ENCODE results near the gene POU6F2.
A peak's percentile ranks its signal among the peaks of the same experiment; 100 is the strongest.

The POU6F2 gene

DNA sequence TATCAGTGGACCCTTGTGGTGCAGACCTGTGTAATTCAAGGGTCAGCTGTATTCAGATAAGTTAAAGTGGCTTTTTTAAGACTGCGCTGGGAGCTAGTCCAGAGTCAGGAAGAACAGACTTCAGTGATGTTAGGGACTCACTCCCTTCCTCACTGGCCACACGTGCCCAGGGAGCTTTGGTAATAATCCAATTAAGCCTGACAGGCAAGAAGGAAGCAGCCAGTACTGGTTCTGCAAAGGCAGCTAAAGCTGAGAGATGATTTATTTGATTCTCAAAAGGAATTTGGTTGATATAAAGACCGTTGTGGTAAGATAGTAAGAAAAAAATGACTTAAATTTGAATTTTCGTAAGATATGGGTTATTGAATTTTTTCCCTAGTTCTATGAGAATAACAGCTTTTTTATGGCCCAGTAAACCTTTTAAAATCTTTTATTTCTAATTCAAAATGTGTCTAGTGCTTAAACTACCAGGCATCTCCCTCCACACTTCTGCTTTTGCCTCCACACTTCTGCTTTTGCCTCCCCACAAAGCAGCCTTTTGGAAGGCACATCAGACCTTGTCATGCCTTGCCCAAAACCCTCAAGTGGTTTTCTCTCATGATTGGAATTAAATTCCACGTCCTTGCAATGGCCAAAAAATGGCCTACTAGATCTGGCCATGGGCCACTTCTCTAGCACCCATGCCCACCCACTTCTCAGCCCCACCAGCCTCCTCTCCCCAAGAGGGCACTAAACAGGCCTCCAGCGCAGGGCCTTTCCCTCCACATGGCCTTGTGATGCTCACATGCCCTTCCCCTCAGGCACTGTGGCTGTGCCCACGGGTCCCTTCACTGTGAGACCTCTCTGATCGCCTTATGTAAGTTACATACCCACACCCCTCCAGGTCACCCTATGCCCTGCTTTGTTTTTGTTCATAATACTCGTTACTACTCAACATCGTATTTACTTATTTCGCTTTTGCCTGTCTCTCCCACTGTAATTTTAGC is 92.5 kb downstream of the POU6F2 start:
- DNase-seq (ENCODE audit: low spot score): no peak
- no peaks in the 10 kb centered on the region for H3K4me1 ChIP-seq (ENCODE audit: insufficient read depth, poor library complexity, severe bottlenecking)
- no peaks in the 10 kb centered on the region for H3K27me3 ChIP-seq (ENCODE audit: insufficient read depth, poor library complexity, severe bottlenecking)
- ATAC-seq (ENCODE audit: low read depth): no peak
- no peaks in the 10 kb centered on the region for H3K36me3 ChIP-seq (ENCODE audit: low read depth)
- H3K4me3 ChIP-seq (ENCODE audit: severe bottlenecking): no peak overlapping the region
- TF ChIP-seq, protein P1, sequence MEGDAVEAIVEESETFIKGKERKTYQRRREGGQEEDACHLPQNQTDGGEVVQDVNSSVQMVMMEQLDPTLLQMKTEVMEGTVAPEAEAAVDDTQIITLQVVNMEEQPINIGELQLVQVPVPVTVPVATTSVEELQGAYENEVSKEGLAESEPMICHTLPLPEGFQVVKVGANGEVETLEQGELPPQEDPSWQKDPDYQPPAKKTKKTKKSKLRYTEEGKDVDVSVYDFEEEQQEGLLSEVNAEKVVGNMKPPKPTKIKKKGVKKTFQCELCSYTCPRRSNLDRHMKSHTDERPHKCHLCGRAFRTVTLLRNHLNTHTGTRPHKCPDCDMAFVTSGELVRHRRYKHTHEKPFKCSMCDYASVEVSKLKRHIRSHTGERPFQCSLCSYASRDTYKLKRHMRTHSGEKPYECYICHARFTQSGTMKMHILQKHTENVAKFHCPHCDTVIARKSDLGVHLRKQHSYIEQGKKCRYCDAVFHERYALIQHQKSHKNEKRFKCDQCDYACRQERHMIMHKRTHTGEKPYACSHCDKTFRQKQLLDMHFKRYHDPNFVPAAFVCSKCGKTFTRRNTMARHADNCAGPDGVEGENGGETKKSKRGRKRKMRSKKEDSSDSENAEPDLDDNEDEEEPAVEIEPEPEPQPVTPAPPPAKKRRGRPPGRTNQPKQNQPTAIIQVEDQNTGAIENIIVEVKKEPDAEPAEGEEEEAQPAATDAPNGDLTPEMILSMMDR (IDR thresholded peaks at IDR 0.05; ENCODE audit: poor library complexity, severe bottlenecking): no peak
- H3K27ac ChIP-seq (ENCODE audit: poor library complexity, severe bottlenecking): no peak overlapping the region
- H3K9me3 ChIP-seq (ENCODE audit: severe bottlenecking): no peaks in the 10 kb centered on the region

DNA sequence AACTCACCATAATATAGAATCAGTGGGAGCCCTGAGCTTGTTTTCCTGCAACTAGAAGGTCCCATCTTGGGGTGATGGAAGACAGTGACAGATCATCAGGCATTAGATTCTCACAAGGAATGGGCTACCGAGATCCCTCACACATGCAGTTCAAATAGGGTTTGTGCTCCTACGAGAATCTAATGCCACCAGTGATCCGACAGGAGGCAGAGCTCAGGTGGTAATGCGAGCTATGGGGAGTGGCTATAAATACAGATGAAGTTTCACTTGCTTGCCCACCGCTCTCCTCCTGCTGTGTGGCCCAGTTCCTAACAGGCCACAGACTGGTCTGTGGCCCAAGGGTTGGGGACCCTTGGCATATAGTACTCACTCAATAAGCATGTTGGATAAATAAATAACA is 93.4 kb downstream of the POU6F2 start:
- DNase-seq (ENCODE audit: low spot score): no peak
- H3K27ac ChIP-seq (ENCODE audit: poor library complexity, severe bottlenecking): no peak overlapping the region
- no peaks in the 10 kb centered on the region for H3K36me3 ChIP-seq (ENCODE audit: low read depth)
- H3K9me3 ChIP-seq (ENCODE audit: severe bottlenecking): no peaks in the 10 kb centered on the region
- no peaks in the 10 kb centered on the region for H3K27me3 ChIP-seq (ENCODE audit: insufficient read depth, poor library complexity, severe bottlenecking)
- no peak for ATAC-seq (ENCODE audit: low read depth)
- H3K4me1 ChIP-seq (ENCODE audit: insufficient read depth, poor library complexity, severe bottlenecking): no peaks in the 10 kb centered on the region
- H3K4me3 ChIP-seq (ENCODE audit: severe bottlenecking): no peak overlapping the region
- TF ChIP-seq, protein P1 (IDR thresholded peaks at IDR 0.05; ENCODE audit: poor library complexity, severe bottlenecking): no peak

DNA sequence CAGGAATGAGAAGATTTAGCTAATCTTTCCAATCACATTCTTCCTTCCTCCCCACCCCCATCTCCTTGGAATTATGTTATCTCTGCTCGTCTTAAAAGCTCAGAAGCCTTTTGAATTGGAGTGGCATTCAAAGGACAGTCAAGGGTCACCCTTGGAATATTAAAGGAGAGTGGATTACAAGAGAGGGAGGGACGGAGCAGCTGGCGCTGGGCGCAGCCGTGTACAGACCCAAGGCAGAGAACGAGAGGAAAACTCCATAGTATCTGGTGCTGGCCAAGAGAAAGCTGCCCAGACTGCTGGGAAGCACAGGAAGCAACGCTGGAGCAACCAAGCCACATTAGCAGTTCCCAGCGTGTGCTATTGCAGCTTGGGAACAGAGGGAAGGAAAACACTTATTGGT is 95.7 kb downstream of the POU6F2 start:
- no peak for DNase-seq (ENCODE audit: low spot score)
- TF ChIP-seq, protein P1 (IDR thresholded peaks at IDR 0.05; ENCODE audit: poor library complexity, severe bottlenecking): no peak
- ATAC-seq (ENCODE audit: low read depth): peak; percentile 27; the same call in 1 of the 3 replicates
- Histone ChIP-seq H3K4me3 (ENCODE audit: severe bottlenecking) (no peak overlapping the region), H3K9me3 (ENCODE audit: severe bottlenecking) (no peaks in the 10 kb centered on the region), H3K36me3 (ENCODE audit: low read depth) (no peaks in the 10 kb centered on the region), H3K4me1 (ENCODE audit: insufficient read depth, poor library complexity, severe bottlenecking) (no peaks in the 10 kb centered on the region), H3K27ac (ENCODE audit: poor library complexity, severe bottlenecking) (no peak overlapping the region), H3K27me3 (ENCODE audit: insufficient read depth, poor library complexity, severe bottlenecking) (no peaks in the 10 kb centered on the region)

DNA sequence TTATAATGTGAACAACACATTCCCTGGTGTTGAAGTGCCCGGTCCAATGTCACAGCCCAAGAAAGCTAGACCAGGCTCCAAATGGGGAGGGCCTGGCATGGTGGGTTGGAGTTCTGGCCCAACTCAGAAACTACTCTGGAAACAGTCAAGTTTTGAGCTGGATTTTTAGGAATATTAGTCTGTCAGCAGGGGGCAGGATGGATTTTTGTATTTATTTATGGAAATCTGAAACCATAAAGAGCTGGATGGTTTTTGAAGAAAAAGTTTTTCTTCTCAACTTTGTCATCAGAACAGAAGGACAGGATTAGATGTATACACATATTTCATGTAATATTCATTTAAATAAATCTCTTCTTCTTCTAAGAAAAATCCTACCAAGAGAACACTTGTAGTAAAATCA is 97.5 kb downstream of the POU6F2 start:
- H3K36me3 ChIP-seq (ENCODE audit: low read depth): no peaks in the 10 kb centered on the region
- no peaks in the 10 kb centered on the region for H3K9me3 ChIP-seq (ENCODE audit: severe bottlenecking)
- TF ChIP-seq, protein P1 (IDR thresholded peaks at IDR 0.05; ENCODE audit: poor library complexity, severe bottlenecking): peak; percentile 24
- ATAC-seq (ENCODE audit: low read depth): no peak
- no peaks in the 10 kb centered on the region for H3K27me3 ChIP-seq (ENCODE audit: insufficient read depth, poor library complexity, severe bottlenecking)
- H3K27ac ChIP-seq (ENCODE audit: poor library complexity, severe bottlenecking): no peak overlapping the region
- DNase-seq (ENCODE audit: low spot score): no peak
- no peak overlapping the region for H3K4me3 ChIP-seq (ENCODE audit: severe bottlenecking)
- H3K4me1 ChIP-seq (ENCODE audit: insufficient read depth, poor library complexity, severe bottlenecking): no peaks in the 10 kb centered on the region

DNA sequence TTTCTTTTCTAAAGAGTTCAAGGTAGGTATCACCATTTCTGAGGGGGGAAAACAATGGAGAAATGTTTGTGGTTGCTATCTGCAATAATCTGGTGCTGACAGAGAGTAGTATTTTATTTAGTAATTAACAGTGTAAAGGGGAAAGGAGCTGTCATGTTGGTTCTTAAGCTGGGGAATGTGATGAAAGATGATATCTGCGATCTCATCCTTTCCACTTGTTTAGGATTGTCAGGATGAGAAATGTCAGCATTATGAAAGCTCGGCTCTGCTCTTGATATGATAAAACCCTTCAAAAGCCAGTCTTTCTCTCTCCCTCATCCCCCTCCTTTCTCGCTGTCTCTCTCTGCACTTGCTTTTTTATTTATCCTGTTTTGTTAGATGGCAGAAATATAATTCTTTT is 106.1 kb downstream of the POU6F2 start:
- Histone ChIP-seq H3K4me3 (ENCODE audit: severe bottlenecking) (no peak overlapping the region), H3K36me3 (ENCODE audit: low read depth) (no peaks in the 10 kb centered on the region), H3K27me3 (ENCODE audit: insufficient read depth, poor library complexity, severe bottlenecking) (peaks cover 4% of the 10 kb centered on the region), H3K9me3 (ENCODE audit: severe bottlenecking) (no peaks in the 10 kb centered on the region), H3K4me1 (ENCODE audit: insufficient read depth, poor library complexity, severe bottlenecking) (no peaks in the 10 kb centered on the region), H3K27ac (ENCODE audit: poor library complexity, severe bottlenecking) (no peak overlapping the region)
- DNase-seq (ENCODE audit: low spot score): no peak
- no peak for ATAC-seq (ENCODE audit: low read depth)
- TF ChIP-seq, protein P1 (IDR thresholded peaks at IDR 0.05; ENCODE audit: poor library complexity, severe bottlenecking): no peak

Data from RWPE2 (cell line).